ENCODE measurements around the gene BACE1-AS.
"Not testable (repeated sequence)": the region's sequence is repeated elsewhere in the genome, so short reads cannot be mapped to it uniquely, and the experiment has no call there.

BACE1-AS gene

DNA sequence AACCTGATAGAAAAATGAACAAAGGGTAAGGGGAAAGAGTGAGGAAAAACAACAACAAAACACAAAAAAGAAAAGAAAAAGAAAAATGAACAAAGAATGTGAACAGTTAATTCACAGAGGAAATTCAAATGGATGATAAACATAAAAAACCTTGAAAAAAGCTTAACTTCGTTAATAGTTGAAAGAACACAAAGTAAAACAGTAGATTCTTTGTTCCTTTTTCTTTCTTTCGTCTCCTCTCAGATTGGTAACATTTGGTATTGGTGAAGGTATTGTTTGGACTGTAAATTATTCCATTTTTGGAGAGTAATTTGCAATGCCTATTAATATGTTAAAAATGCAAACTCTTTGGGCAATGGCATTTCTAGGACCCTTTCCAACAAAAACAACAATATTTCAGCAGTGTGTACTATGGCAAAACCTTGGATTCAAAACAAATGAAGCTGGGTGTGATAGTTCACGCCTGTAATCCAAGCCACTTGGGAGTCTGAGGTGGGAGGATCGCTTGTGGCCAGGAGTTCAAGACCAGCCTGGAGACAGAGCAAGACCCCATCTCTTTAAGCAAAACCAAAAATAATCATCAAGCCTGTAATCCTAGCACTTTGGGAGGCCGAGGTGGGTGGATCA lies 28.2 kb downstream of the BACE1-AS start:
- no peak for DNase-seq (ENCODE audit: low read depth in 2 of 2)

DNA sequence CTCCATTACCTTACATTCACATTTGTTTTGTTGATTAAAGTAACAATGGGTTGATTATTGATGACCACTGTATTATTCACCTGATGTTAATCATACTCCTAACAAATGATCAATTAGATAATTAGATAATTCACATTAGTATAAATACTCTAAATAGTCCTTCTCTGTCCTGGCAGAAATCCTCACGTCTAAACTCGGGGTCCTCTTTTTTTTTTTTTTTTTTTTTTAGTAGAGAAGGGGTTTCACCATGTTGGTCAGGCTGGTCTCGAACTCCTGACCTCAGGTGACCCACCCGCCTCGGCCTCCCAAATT lies 36.1 kb downstream of the BACE1-AS start:
- not testable (repeated sequence) for DNase-seq (ENCODE audit: low read depth in 2 of 2)

DNA sequence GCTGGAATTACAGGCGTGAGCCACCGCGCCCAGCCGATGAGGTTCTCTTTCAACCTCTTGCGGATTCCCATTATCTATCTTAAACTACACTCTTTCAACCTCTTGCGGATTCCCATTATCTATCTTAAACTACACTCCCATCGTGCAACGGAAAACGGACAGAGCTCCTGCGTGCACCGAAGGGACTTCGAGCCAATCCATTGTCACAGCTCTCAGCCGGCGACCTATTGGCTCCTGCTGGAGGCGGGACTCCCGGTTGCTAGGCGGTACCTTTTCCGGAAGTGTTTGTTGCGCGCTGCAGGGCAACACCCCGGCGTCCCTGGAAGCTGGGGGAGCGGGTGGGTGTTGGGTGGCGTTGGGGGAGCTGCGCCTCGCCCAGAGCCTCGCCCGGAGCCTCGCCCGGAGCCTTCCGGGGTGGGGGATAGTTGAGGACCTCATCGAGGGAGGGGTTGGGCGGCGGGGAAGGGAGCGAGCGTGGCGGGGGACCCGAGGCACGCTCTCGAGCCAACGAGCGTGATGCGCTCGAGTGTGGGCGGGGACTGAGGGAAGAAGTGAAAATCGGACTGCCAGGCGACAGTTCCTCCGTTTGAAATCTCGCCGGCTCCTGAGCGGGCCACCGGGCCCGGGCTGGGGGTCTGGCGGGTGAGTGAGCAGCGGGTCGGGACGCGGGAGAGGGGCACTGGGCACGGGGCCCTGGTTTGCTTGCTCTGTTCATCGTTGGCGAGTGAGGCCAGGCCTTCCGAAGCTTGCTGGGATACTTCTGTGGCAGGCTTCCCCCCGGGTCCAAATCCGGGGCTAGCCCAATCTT lies 36.6 kb downstream of the BACE1-AS start, which contains the start of gene CEP164:
Gene CEP164, plus strand, starts transcription at position 288 of the 808 bp plus-strand sequence. CDS start 10,733 bp downstream, outside the sequence.
- DNase-seq (ENCODE audit: low read depth in 2 of 2) = peak; percentile 86 to 87

DNA sequence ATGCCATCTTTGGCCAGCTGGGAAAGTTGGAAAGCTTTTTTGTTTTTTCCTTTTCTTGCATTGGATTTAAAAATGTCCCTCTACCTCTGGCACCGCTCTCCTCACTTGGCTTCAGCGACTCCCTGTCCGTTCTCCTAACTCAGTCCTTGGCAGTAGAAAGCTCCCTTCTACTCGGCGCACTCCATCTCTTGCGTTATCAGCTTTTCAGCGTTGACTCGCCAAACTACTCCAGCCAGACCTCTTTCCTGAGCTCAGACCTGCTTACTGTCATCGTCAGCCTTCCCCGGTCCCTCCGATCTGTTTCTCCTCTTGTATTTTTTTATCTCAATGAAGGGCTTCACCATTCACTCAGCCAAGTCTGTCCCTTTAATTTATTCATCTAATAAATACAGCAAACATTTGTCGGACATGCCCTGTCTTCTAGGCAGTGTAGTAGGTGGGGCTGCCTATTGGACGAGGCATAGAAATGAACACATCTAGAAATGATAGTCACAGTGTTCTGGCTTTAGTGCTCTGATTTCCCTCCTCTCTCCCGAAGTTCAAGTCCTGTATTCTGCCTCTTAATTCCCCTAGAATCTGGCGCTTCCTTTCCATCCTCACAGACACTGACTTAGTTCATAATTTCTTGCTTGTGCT lies 37.3 kb downstream of the BACE1-AS start:
- DNase-seq (ENCODE audit: low read depth in 2 of 2) = no peak

DNA sequence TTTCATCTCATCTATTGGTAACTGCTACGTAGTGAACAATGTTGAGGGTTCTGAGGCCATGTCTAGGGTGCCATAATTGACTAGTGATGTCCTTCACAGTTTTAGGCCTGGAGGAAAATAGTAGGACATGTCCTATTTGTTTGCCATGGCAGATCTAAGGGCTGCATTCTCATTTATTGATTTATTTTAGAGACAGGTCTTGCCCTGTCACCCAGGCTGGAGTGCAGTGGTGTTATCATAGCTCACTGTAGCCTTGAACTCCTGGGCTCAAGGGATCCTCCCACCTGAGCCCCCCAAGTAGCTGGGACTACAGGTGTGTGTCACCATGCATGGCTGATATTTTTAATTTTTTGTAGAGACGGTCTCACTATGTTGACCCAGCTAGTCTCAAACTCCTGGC lies 41.7 kb downstream of the BACE1-AS start:
- no peak for DNase-seq (ENCODE audit: low read depth in 2 of 2)

DNA sequence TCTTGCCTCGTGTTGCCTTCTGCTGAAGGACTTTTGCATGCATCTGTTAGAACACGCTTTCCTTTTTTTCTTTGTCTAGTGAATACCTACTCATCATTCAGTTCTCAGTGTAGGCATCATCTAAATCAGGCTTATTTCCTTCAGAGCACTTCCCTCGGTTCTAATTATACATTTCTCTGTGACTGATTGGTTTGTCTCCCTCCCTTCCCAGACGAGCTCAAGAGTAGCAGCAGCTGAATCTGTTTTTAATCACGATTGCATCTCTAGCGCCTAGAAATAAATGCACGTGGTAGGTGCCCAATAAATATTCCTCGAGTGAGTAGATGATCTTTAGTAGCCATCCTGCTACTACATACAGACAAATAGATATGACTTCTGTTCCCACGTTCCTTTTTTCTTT lies 42.8 kb downstream of the BACE1-AS start:
- no peak for DNase-seq (ENCODE audit: low read depth in 2 of 2)

DNA sequence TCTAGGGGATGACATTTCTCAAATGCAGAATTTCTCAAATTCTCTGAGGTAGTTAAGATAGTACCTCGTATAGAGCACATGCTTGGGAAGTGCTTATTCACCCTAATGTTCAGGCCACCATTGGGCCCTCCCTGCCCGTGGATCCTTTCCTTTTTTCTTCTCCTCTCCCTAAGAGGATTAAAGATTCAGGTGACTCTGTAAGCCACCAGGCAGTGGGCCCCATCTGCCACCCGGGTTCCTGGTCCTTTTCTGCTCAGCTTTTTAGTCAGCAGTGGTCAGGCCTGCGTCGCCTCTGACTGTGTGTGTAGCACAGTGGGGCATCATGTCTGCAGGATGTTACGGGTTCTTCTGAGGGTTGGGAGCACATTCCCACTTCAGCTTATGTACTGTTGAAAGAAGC lies 43.8 kb downstream of the BACE1-AS start:
- no peak for DNase-seq (ENCODE audit: low read depth in 2 of 2)

DNA sequence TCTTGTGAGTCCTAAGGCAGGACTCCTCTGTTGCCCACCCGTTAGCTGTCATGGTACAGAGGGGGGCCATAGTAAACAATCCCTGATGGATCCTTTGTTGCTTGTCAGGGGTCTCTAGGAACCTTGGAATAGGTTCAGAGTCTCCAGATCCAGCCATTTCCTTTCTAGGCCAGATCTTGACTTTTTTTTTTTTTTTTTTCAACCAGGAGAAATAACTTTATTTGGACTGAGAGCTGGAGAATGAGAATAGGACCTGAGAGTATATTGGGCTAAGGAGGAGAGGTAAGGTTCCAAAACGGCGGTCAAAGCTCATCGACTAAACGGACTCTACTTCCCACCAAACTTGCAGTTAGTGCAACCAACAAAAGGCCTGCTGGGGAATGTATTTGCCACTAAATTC lies 44.3 kb downstream of the BACE1-AS start:
- DNase-seq (ENCODE audit: low read depth in 2 of 2) = no peak

DNA sequence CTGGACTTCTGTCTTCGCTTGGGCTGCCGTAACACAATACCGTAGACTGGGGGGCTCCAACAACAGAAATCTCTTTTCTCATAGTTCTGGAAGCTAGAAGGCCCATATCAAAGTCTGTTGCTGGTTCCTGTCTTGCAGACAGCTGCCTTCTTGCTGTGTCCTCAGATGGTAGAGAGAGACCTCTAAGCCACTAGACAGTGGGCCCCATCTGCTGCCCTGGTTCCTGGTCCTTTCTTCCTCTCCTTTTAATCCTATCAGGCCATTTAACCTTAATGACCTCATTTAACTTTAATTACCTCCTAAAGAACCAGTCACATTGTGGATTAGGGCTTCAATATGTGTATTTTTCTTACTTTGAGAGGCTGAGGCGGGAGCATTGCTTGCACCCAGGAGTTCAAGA lies 45.9 kb downstream of the BACE1-AS start:
- no peak for DNase-seq (ENCODE audit: low read depth in 2 of 2)
